Loucy (cell line): ENCODE data around the gene HPS1.
A peak's percentile ranks its signal among the peaks of the same experiment; 100 is the strongest.

Source experiments
- H2AFZ ChIP-seq: fragments of 200-600 bp; sonication (generic); 2 replicates; pipeline ENCODE4 v1.6.0; 2016; ENCODE audit warnings: antibody characterized with exemption, mild to moderate bottlenecking, low read length, moderate library complexity
- H3F3A ChIP-seq: fragments of 200-600 bp; 2 replicates; pipeline ENCODE4 v1.6.0; 2016; ENCODE audit warnings: antibody characterized with exemption, low read depth, mild to moderate bottlenecking
- H3K27me3 ChIP-seq: fragments of 200-600 bp; sonication (generic); 2 replicates; pipeline ENCODE4 v1.6.1; 2014; ENCODE audit warnings: low read length, mild to moderate bottlenecking; ENCODE audit not compliant: insufficient read depth, poor library complexity, severe bottlenecking
- H3K36me3 ChIP-seq: fragments of 200-600 bp; sonication (generic); 2 replicates; pipeline ENCODE4 v1.6.1; 2016; ENCODE audit warnings: low read length; ENCODE audit not compliant: insufficient read depth
- H3K4me1 ChIP-seq: fragments of 200-600 bp; sonication (generic); 2 replicates; pipeline ENCODE4 v1.5.1; 2014; ENCODE audit warnings: low read length, mild to moderate bottlenecking; ENCODE audit not compliant: insufficient read depth, poor library complexity, severe bottlenecking
- H3K4me2 ChIP-seq: fragments of 200-600 bp; sonication (generic); 2 replicates; pipeline ENCODE4 v1.6.0; 2014; ENCODE audit warnings: antibody characterized with exemption, low read length, low read depth, mild to moderate bottlenecking; ENCODE audit not compliant: poor library complexity, severe bottlenecking
- H3K4me3 ChIP-seq: fragments of 200-600 bp; sonication (generic); 2 replicates; pipeline ENCODE4 v1.5.1; 2014; ENCODE audit warnings: low read length, mild to moderate bottlenecking, mixed read lengths; ENCODE audit not compliant: poor library complexity, severe bottlenecking
- H3K79me2 ChIP-seq: fragments of 200-600 bp; sonication (generic); 2 replicates; pipeline ENCODE4 v1.6.1; 2014; ENCODE audit warnings: low read length; ENCODE audit not compliant: insufficient read depth
- H3K9ac ChIP-seq: fragments of 200-600 bp; sonication (generic); 2 replicates; pipeline ENCODE4 v1.6.0; 2014; ENCODE audit warnings: mild to moderate bottlenecking, low read depth, low read length, moderate library complexity; ENCODE audit not compliant: poor library complexity, severe bottlenecking
- H3K9me2 ChIP-seq: fragments of 200-600 bp; sonication (generic); replicated peaks from 2 replicates; pipeline ENCODE4 v1.6.1; 2016; ENCODE audit warnings: low read depth, low read length, mixed read lengths
- H3K9me3 ChIP-seq: fragments of 200-600 bp; sonication (generic); 2 replicates; pipeline ENCODE4 v1.6.1; 2014; ENCODE audit warnings: mild to moderate bottlenecking, antibody characterized with exemption, low read length, low read depth; ENCODE audit not compliant: insufficient read depth
- H4K20me1 ChIP-seq: fragments of 200-600 bp; sonication (generic); 2 replicates; pipeline ENCODE4 v1.6.0; 2014; ENCODE audit warnings: antibody characterized with exemption, low read length, mild to moderate bottlenecking; ENCODE audit not compliant: insufficient read depth, poor library complexity, severe bottlenecking
- EZH2phosphoT487 ChIP-seq: fragments of 200-600 bp; IDR thresholded peaks from 2 replicates; pipeline ENCODE4 v1.6.1; 2018; ENCODE audit warnings: antibody characterized with exemption, mild to moderate bottlenecking, moderate library complexity, borderline replicate concordance
- TF ChIP-seq, protein P1 (sequence below): fragments of 200-600 bp; sonication (generic); conservative IDR thresholded peaks from 2 replicates; pipeline ENCODE4 v1.5.1; 2014; ENCODE audit warnings: mild to moderate bottlenecking, antibody characterized with exemption, low read length

The HPS1 gene

DNA sequence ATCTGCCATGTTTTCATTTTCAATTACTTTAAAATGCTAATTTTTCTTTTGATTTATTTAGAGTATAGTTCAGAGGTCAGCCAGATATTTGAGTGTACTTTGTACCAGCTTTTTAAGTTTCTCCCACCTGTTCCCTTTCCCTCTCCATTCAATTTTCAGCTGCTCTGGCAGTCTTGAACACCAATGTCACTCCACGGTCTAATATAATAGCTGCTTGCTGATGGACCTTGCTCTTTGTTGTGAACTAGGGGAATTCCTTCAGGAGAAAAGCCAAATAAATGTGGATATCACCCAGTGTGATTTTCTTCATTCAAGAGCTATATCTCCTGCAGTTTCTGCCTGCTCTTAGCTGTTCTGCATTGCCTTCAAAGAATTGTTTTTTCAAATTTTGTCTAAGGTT, 3.9 kb upstream of the HPS1 start:
- no peak for TF ChIP-seq EZH2phosphoT487
- TF ChIP-seq, protein P1, sequence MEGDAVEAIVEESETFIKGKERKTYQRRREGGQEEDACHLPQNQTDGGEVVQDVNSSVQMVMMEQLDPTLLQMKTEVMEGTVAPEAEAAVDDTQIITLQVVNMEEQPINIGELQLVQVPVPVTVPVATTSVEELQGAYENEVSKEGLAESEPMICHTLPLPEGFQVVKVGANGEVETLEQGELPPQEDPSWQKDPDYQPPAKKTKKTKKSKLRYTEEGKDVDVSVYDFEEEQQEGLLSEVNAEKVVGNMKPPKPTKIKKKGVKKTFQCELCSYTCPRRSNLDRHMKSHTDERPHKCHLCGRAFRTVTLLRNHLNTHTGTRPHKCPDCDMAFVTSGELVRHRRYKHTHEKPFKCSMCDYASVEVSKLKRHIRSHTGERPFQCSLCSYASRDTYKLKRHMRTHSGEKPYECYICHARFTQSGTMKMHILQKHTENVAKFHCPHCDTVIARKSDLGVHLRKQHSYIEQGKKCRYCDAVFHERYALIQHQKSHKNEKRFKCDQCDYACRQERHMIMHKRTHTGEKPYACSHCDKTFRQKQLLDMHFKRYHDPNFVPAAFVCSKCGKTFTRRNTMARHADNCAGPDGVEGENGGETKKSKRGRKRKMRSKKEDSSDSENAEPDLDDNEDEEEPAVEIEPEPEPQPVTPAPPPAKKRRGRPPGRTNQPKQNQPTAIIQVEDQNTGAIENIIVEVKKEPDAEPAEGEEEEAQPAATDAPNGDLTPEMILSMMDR: no peak
- Histone ChIP-seq H3K9me2 (no peaks in the 10 kb centered on the region), H3F3A (no peaks in the 10 kb centered on the region), H3K4me2 (no peak overlapping the region), H3K9ac (no peak overlapping the region), H3K4me1 (peaks cover 10% of the 10 kb centered on the region), H4K20me1 (no peaks in the 10 kb centered on the region), H3K27me3 (no peaks in the 10 kb centered on the region), H3K79me2 (peaks cover 14% of the 10 kb centered on the region), H2AFZ (no peak overlapping the region), H3K36me3 (no peaks in the 10 kb centered on the region), H3K4me3 (no peak overlapping the region), H3K9me3 (no peaks in the 10 kb centered on the region)

DNA sequence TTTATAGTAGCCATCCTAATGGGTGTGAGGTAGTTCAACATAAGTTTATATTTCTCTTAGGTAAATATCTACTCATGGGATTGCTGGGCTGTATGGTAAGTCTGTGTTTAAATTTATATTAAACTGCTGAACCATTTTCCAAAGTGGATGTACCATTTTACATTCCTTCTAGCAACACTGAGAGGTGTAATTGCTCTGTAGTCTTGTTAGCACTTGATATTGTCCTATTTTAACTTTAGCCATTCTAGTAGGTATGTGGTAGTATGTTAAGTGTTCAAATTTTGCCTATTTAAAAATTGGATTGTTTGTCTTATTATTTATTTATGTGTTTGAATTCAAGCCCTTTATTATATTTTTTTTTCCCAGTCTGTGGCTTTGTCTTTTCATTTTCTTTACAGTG, 2.6 kb upstream of the HPS1 start:
- Histone ChIP-seq H3K79me2 (peaks cover 19% of the 10 kb centered on the region), H4K20me1 (no peaks in the 10 kb centered on the region), H3F3A (no peaks in the 10 kb centered on the region), H3K4me1 (peaks cover 22% of the 10 kb centered on the region), H3K9me2 (no peaks in the 10 kb centered on the region), H3K36me3 (no peaks in the 10 kb centered on the region), H3K9ac (no peak overlapping the region), H3K27me3 (no peaks in the 10 kb centered on the region), H2AFZ (no peak overlapping the region), H3K4me2 (no peak overlapping the region), H3K9me3 (no peaks in the 10 kb centered on the region), H3K4me3 (no peak overlapping the region)
- no peak for TF ChIP-seq EZH2phosphoT487
- TF ChIP-seq, protein P1: no peak

DNA sequence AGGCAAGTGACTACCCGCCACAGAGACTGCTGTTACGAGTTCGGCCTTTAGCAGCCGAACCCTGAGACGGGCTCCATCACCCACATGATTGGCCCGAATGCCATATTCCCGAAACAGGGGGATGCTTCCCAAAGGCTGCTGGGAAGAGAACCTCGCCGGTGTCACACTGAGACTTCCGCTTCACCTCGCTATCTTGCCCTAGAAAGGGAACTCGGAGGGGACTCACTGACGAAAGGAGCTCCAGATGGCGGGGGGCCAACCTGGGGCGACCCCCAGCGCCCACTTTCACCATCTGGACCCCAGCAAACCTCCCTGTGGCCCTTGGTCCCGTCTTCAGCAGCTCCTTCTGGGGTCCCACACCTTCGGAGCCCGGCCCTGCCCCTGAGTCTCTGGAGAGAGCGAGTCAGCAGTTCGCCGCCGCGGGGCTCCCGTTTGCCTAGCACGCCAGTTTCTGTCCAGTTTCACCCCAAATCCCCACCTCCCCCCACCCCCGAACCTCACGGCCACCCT, 529 bp downstream of the HPS1 start:
- H3K27me3 ChIP-seq: no peaks in the 10 kb centered on the region
- no peaks in the 10 kb centered on the region for H3K36me3 ChIP-seq
- peak overlapping the region; percentile 95 for H2AFZ ChIP-seq
- no peaks in the 10 kb centered on the region for H4K20me1 ChIP-seq
- peak overlapping the region; percentile 90 for H3K4me3 ChIP-seq
- peaks cover 19% of the 10 kb centered on the region for H3K79me2 ChIP-seq
- no peak for TF ChIP-seq EZH2phosphoT487
- TF ChIP-seq, protein P1: no peak
- peak overlapping the region; percentile 90 for H3K4me2 ChIP-seq
- H3F3A ChIP-seq: no peaks in the 10 kb centered on the region
- peak overlapping the region; percentile 88 for H3K9ac ChIP-seq
- peaks cover 32% of the 10 kb centered on the region for H3K4me1 ChIP-seq
- H3K9me3 ChIP-seq: no peaks in the 10 kb centered on the region
- H3K9me2 ChIP-seq: no peaks in the 10 kb centered on the region
